Osteoblast (primary cell): ENCODE data around the gene SCG3. TPM values are rescaled to one million over a fixed set of nuclear protein-coding genes. Genes with fewer than 3 reads are reported as not detected.

Source experiments
- DNase-seq: peaks from one replicate; pipeline ENCODE4 v3.0.0; 2011; ENCODE audit warnings: low spot score, mixed read lengths; ENCODE audit not compliant: insufficient read length; ENCODE audit errors: missing footprints
- H2AFZ ChIP-seq: 2 replicates; pipeline ENCODE4 v1.6.0; 2011; ENCODE audit warnings: mild to moderate bottlenecking, low read length
- H3K27ac ChIP-seq: 2 replicates; pipeline ENCODE4 v1.5.1; 2011; ENCODE audit warnings: mild to moderate bottlenecking, low read depth, low read length, moderate library complexity
- H3K27me3 ChIP-seq: 2 replicates; pipeline ENCODE4 v1.6.0; 2012; ENCODE audit warnings: mild to moderate bottlenecking, control low read depth, inconsistent platforms, low read length, moderate library complexity; ENCODE audit not compliant: insufficient read depth
- H3K36me3 ChIP-seq: 2 replicates; pipeline ENCODE4 v1.5.1; 2011; ENCODE audit warnings: mild to moderate bottlenecking, low read length, control low read depth, moderate library complexity; ENCODE audit not compliant: insufficient read depth
- H3K4me1 ChIP-seq: 2 replicates; pipeline ENCODE4 v1.5.1; 2011; ENCODE audit warnings: mild to moderate bottlenecking, low read length, control low read depth, moderate library complexity; ENCODE audit not compliant: insufficient read depth
- H3K4me2 ChIP-seq: 2 replicates; pipeline ENCODE4 v1.6.0; 2011; ENCODE audit warnings: mild to moderate bottlenecking, low read length; ENCODE audit not compliant: insufficient read depth
- H3K4me3 ChIP-seq: fragments of 200-600 bp; sonication (generic); 3 replicates; pipeline ENCODE4 v1.5.1; 2012; ENCODE audit warnings: mild to moderate bottlenecking, low read length, inconsistent platforms; ENCODE audit not compliant: insufficient read depth
- H3K79me2 ChIP-seq: 2 replicates; pipeline ENCODE4 v1.6.0; 2012; ENCODE audit warnings: mild to moderate bottlenecking, low read length, control low read depth, inconsistent platforms; ENCODE audit not compliant: insufficient read depth
- H3K9me3 ChIP-seq: 2 replicates; pipeline ENCODE4 v1.5.1; 2011; ENCODE audit warnings: low read depth, low read length, control low read depth
- H4K20me1 ChIP-seq: 2 replicates; pipeline ENCODE4 v1.6.0; 2012; ENCODE audit warnings: mild to moderate bottlenecking, low read length, control low read depth; ENCODE audit not compliant: insufficient read depth
- total RNA-seq: library from RNA; depleted of rRNA; stranded (reverse); fragments of >200 nt; gene quantifications from 2 replicates; pipeline ENCODE4 v1.2.3, GENCODE V29; 2012
- TF ChIP-seq, protein P1 (sequence below): IDR thresholded peaks from 2 replicates; pipeline ENCODE4 v1.5.1; 2011; ENCODE audit warnings: mild to moderate bottlenecking, low read depth, low read length, moderate library complexity; ENCODE audit errors: extremely low read depth

The SCG3 gene
- total RNA-seq, 1 donor: not detected

DNA sequence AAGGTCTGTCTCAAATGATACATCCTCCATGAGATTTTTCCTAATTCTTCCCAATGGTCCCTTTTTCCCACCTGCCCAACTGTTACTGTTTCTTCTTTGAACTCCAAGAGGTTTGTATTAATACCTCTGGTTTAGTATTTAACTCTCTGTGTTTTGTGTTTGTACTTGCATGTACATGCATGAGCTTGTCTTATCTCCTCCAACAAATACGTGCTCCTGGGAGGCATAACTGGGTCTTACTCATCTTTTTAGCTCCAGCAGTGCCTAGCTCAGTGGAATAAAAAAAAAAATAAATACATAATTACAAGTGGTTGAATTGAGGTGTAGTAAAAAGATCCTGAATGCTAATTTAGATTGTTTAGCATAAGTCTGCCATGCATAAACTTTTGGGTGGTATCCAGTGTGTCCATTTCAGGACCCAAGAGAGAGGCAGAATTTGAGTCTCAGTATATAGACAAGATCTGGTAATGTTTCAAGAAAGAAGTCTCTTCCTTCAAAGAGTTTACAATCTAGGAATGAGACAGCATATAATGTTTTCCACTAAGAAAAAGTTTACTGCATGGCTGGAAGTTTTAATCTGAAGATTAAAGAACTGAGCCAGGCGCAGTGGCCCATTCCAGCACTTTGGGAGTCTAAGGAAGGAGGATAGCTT lies 57.9 kb downstream of the SCG3 start:
- DNase-seq: peak; percentile 79
- no peaks in the 10 kb centered on the region for H3K9me3 ChIP-seq
- H3K79me2 ChIP-seq: no peaks in the 10 kb centered on the region
- peaks cover 10% of the 10 kb centered on the region for H3K4me1 ChIP-seq
- no peak overlapping the region for H2AFZ ChIP-seq
- H3K4me2 ChIP-seq: no peak overlapping the region
- H3K4me3 ChIP-seq: no peak overlapping the region
- no peak overlapping the region for H3K27ac ChIP-seq
- no peaks in the 10 kb centered on the region for H3K36me3 ChIP-seq
- H4K20me1 ChIP-seq: no peaks in the 10 kb centered on the region
- peaks cover 13% of the 10 kb centered on the region for H3K27me3 ChIP-seq
- TF ChIP-seq, protein P1, sequence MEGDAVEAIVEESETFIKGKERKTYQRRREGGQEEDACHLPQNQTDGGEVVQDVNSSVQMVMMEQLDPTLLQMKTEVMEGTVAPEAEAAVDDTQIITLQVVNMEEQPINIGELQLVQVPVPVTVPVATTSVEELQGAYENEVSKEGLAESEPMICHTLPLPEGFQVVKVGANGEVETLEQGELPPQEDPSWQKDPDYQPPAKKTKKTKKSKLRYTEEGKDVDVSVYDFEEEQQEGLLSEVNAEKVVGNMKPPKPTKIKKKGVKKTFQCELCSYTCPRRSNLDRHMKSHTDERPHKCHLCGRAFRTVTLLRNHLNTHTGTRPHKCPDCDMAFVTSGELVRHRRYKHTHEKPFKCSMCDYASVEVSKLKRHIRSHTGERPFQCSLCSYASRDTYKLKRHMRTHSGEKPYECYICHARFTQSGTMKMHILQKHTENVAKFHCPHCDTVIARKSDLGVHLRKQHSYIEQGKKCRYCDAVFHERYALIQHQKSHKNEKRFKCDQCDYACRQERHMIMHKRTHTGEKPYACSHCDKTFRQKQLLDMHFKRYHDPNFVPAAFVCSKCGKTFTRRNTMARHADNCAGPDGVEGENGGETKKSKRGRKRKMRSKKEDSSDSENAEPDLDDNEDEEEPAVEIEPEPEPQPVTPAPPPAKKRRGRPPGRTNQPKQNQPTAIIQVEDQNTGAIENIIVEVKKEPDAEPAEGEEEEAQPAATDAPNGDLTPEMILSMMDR: no peak

DNA sequence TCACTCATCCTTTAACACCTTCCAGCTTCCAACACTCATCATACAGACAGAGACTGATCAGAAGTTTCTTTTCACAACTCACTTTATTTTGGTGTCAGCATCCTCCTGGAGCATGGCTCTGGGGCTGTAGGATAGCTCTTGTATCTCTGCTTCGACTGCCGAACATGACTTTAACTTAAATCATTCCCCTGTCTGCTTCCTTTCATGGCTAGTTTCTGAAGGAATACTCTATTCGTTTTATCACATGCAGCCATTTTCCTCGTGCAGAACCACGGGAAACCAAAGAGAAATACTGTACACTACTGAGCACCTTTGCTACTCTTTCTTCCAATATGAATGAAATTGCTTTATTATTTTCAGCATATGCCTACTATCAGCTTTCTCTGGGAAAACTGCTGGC lies 68.0 kb downstream of the SCG3 start:
- Histone ChIP-seq H3K4me1 (peaks cover 6% of the 10 kb centered on the region), H3K79me2 (no peaks in the 10 kb centered on the region), H3K27me3 (peaks cover 51% of the 10 kb centered on the region), H3K4me2 (no peak overlapping the region), H3K27ac (no peak overlapping the region), H3K4me3 (no peak overlapping the region), H3K9me3 (no peaks in the 10 kb centered on the region), H3K36me3 (no peaks in the 10 kb centered on the region), H4K20me1 (no peaks in the 10 kb centered on the region), H2AFZ (no peak overlapping the region)
- TF ChIP-seq, protein P1: no peak
- no peak for DNase-seq

DNA sequence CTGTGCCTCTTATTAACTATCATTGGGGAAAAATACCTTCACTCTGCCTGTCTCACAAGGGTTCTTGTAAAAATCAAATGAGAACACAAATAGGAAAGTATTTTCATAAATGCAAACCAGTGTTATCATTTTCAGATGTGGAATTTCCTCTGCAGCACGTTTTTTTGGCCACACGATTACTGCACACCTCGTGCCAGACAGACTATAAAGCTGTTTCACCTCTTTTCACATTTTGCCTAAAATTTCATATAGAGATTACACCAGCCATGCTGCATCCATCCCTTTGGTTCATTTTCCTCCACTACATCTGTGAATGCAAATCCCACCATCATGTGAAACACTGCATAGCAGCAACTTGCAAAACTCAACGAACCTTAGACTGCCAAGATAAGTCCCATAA lies 68.9 kb downstream of the SCG3 start:
- TF ChIP-seq, protein P1: no peak
- no peak for DNase-seq

DNA sequence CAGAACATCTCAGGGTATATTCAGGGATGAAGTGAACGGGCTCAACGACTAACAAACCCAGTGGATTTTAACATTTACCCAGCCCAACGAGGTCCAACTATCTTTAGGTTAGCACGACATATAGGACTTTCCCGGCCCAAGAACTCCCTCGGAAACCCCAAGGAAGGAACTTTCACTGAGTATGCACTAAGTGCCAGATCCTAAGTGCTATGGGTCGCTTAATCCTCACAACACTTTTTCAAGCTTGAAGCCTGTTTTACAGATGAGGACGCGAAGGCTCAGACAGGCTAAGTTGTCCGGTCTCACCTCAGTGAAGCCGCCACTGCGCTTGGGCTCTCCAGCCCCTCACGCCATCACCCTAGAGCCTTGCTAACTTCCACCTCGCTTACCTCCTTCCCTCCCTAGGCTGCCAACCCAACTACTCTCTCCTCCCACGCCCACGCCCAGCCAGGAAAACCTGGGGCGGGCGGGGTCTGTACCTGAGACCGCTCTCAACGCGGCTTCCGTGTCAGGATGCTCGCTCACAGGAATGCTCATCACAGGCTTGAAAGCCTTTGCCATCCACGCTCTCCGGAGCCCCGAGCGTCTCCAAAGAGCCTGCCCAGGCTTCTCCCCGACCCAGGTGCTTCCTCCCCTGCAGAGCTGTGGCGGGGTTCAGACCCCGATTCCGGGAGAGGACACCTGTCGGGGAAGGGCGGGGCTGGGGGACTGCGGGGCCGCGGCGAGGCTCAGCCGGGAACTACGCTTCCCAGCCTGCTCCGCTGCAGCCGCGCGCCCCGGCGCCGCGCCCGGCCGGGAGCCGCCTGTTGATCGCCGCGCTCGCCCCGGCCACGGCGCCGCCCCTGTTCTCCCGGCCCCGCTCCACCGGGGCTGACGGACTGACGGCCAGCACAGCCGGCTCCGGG lies 69.7 kb downstream of the SCG3 start, which contains the start of gene TMOD2:
Gene TMOD2 (plus strand): TSS at position 806 of the 905 bp plus-strand sequence. CDS start 14,845 bp downstream, outside the sequence.
- Histone ChIP-seq H3K79me2 (no peaks in the 10 kb centered on the region), H3K27ac (no peak within 1 kb of the TSS), H3K4me3 (peak within 1 kb of the TSS; percentile 72), H4K20me1 (no peaks in the 10 kb centered on the region), H2AFZ (peak within 1 kb of the TSS; percentile 90), H3K4me2 (peak within 1 kb of the TSS; percentile 82), H3K9me3 (no peaks in the 10 kb centered on the region), H3K27me3 (peaks cover 40% of the 10 kb centered on the region), H3K36me3 (no peaks in the 10 kb centered on the region), H3K4me1 (peaks cover 6% of the 10 kb centered on the region)
- TF ChIP-seq, protein P1: no peak
- DNase-seq: peak; percentile 82

More for the DNA sequence above, 68.9 kb downstream of the SCG3 start:
- Histone ChIP-seq H3K4me1 (peaks cover 6% of the 10 kb centered on the region), H3K9me3 (no peaks in the 10 kb centered on the region), H4K20me1 (no peaks in the 10 kb centered on the region), H3K27me3 (peaks cover 45% of the 10 kb centered on the region), H2AFZ (no peak overlapping the region), H3K36me3 (no peaks in the 10 kb centered on the region), H3K79me2 (no peaks in the 10 kb centered on the region), H3K4me3 (no peak overlapping the region), H3K4me2 (no peak overlapping the region), H3K27ac (no peak overlapping the region)
